ENCODE measurements around the gene ZNF618. TPM values are rescaled to one million over a fixed set of nuclear protein-coding genes. Genes with fewer than 3 reads are reported as not detected.

ZNF618 gene
- total RNA-seq, 1 donor from 2014 or later, result 10.2 TPM

GRCh38 chr9:113933671-113934070 lies 57.6 kb downstream of the ZNF618 start:
- Histone ChIP-seq H3K27ac (no peak overlapping the region), H3K36me3 (no peaks in the 10 kb centered on the region), H3K27me3 (ENCODE audit: low read depth) (no peaks in the 10 kb centered on the region), H3K4me3 (no peak overlapping the region), H3K9me3 (no peaks in the 10 kb centered on the region), H3K4me1 (peaks cover 18% of the 10 kb centered on the region)
- DNase-seq (no peak), ATAC-seq (no peak)
- intact Hi-C loops (cut with DNase I), result no loop called here
- TF ChIP-seq CTCF (IDR thresholded peaks at IDR 0.05), result no peak

- no peak for TF ChIP-seq CTCF (IDR thresholded peaks at IDR 0.05)
- Histone ChIP-seq H3K27ac (no peak overlapping the region), H3K4me1 (peaks cover 18% of the 10 kb centered on the region), H3K4me3 (no peak overlapping the region), H3K27me3 (ENCODE audit: low read depth) (no peaks in the 10 kb centered on the region), H3K36me3 (no peaks in the 10 kb centered on the region), H3K9me3 (no peaks in the 10 kb centered on the region)
- intact Hi-C loops (cut with DNase I), result no loop called here
- DNase-seq (no peak), ATAC-seq (no peak)
These were observed 58.2 kb downstream of the ZNF618 start for GRCh38 chr9:113934167-113934828.

DNA sequence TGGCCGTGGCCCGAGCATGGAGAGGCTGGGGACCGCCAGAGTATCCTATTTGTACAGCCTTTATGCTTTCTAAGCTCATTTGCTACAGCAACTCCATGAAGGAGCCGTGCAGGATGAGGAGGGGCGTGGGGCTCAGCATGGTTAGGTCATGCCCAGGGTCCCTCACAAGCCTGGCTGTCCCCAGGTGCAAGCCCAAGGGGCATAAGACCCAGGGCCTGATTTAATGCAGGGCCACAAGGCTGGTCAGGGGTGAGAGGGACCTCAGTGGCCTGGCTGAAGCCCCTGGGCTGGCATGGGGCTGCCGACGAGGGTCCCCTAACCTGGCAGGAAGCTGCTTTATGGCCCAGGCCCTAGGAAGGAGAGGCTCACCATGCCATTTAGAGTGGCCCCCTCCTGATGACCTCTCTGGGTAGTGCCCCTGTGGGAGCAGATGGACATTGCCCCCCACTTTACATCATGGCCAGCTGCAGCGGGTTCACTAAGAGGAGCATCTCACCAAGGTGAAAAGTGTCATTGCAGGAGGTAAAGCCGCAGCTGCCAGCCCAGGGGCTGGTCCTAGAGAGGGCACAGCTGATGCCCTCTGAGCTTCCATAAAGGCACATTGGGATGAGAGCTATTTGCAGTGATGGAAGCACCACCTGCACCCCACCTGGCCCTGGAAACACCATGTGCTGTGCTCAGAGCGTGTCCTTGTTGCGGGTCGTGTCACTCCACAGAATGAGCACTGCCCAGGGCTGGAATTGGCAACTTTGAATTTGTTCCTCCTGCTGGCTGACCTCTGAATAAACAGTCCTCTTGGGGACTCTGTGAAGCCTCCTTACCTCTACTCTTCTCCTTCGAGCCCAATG lies 58.9 kb downstream of the ZNF618 start:
- ATAC-seq, result no peak
- intact Hi-C loops (cut with DNase I), result no loop called here
- no peak for TF ChIP-seq CTCF (IDR thresholded peaks at IDR 0.05)

DNA sequence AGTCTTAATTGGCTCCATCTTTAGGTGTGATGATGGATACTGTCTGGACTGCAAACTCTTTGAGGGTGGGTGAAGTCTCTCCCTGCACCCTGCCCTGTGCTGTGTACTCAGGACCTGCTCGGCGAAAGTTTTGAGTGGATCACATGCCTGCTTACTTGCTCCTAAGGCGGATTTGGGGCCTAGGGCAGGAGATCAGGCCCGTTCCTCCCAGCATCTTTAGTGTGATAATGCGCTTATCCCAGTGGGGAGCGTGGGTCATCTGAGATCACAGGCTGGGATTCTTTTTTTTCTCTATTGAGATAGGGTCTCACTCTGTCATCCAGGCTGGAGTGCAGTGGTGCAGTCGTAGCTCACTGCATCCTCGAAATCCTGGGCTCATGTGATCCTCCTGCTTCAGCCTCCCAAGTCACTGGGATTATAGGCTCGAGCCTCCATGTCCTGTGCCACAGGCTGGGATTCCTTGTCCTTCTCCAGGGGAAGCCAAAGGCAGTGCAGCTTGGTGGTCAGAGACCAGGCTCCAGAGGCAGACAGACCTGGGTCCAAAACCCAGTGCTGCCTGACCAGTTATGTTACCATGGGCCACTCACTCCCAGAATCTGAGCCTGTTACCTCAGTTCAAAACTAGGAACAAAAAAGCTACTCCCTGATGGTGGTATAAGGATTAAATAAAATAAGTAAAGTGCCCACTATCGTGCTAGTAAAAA lies 59.7 kb downstream of the ZNF618 start:
- H3K4me3 ChIP-seq, result no peak overlapping the region
- no peaks in the 10 kb centered on the region for H3K9me3 ChIP-seq
- H3K36me3 ChIP-seq, result no peaks in the 10 kb centered on the region
- ATAC-seq (no peak), DNase-seq (no peak)
- intact Hi-C loops (cut with DNase I), result no loop called here
- H3K27ac ChIP-seq, result no peak overlapping the region
- no peak for TF ChIP-seq CTCF (IDR thresholded peaks at IDR 0.05)
- H3K4me1 ChIP-seq, result peaks cover 3% of the 10 kb centered on the region
- no peaks in the 10 kb centered on the region for H3K27me3 ChIP-seq (ENCODE audit: low read depth)

More for the DNA sequence above, 58.9 kb downstream of the ZNF618 start:
- Histone ChIP-seq H3K4me1 (peaks cover 10% of the 10 kb centered on the region), H3K4me3 (no peak overlapping the region), H3K36me3 (no peaks in the 10 kb centered on the region), H3K27me3 (ENCODE audit: low read depth) (no peaks in the 10 kb centered on the region), H3K9me3 (no peaks in the 10 kb centered on the region), H3K27ac (no peak overlapping the region)
- no peak for DNase-seq

GRCh38 chr9:113940077-113940476 lies 64.0 kb downstream of the ZNF618 start:
- no peaks in the 10 kb centered on the region for H3K4me1 ChIP-seq
- no peak for ATAC-seq
- TF ChIP-seq CTCF (IDR thresholded peaks at IDR 0.05), result no peak

More at GRCh38 chr9:113940077-113940476, 64.0 kb downstream of the ZNF618 start:
- no peak overlapping the region for H3K27ac ChIP-seq
- DNase-seq, result no peak
- no peak overlapping the region for H3K4me3 ChIP-seq
- no peaks in the 10 kb centered on the region for H3K9me3 ChIP-seq
- H3K36me3 ChIP-seq, result no peaks in the 10 kb centered on the region
- H3K27me3 ChIP-seq (ENCODE audit: low read depth), result no peaks in the 10 kb centered on the region
- intact Hi-C loops (cut with DNase I), result no loop called here

All from lower lobe of right lung (tissue), 2 donors.